GM19035 (cell line): Measurements from ENCODE around the gene MED26.
"Not testable (repeated sequence)": the region's sequence is repeated elsewhere in the genome, so short reads cannot be mapped to it uniquely, and the experiment has no call there.

ENCODE experiments used
- ATAC-seq: cut with Tn5 transposase; IDR thresholded peaks from one replicate; pipeline ENCODE4 v1.9.1; 2021; ENCODE audit not compliant: unreplicated experiment

Gene MED26, protein sequence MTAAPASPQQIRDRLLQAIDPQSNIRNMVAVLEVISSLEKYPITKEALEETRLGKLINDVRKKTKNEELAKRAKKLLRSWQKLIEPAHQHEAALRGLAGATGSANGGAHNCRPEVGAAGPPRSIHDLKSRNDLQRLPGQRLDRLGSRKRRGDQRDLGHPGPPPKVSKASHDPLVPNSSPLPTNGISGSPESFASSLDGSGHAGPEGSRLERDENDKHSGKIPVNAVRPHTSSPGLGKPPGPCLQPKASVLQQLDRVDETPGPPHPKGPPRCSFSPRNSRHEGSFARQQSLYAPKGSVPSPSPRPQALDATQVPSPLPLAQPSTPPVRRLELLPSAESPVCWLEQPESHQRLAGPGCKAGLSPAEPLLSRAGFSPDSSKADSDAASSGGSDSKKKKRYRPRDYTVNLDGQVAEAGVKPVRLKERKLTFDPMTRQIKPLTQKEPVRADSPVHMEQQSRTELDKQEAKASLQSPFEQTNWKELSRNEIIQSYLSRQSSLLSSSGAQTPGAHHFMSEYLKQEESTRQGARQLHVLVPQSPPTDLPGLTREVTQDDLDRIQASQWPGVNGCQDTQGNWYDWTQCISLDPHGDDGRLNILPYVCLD

GRCh38 chr19:16628183-16628983 is at the start of gene MED26:
Gene MED26, minus strand, starts transcription at chr19:16628204. Its CDS starts 261 bp downstream, at chr19:16627943.
- ATAC-seq = peak; percentile 80

- no peak for ATAC-seq
These were observed 49.1 kb upstream of the MED26 start for GRCh38 chr19:16677055-16677454.

DNA sequence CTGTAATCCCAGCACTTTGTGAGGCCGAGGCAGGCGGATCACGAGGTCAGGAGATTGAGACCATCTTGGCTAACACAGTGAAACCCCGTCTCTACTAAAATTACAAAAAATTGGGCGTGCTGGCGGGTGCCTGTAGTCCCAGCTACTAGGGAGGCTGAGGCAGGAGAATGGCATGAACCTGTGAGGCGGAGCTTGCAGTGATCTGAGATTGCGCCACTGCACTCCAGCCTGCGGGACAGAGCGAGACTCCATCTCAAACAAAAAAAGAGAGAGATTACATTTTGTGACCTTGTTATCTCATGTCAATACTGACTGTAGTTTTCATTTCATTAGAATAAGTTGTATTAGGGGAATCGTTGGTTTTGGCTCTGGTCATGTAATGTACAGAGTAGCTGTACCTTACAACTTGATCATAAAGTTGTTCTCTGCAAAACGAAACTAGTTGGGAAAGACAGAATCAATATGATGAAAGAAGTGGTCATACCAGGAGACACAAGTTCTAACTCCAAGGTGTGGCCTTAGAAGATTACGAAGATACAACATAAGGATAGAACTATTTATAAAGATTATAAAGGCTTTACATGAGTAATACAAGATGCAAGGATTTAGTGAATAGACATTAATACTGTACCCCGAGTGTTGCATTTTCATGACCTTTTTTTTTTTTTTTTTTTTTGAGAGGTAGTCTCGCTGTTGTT is 48.2 kb upstream of the MED26 start:
- no peak for ATAC-seq

DNA sequence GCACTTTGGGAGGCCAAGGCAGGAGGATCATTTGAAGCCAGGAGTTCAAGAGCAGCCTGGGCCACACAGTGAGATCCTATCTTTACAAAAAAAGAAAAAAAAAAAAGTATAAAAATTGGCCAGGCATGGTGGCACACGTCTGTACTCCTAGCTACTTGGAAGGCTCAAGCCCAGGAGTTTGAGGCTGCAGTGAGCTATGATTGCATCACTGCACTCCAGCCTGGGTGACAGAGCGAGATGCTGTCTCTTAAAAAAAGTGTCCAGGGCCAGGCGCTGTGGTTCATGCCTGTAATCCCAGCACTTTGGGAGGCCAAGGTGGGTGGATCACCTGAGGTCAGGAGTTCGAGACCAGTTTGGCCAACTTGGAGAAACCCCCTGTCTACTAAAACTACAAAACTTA is 45.8 kb upstream of the MED26 start:
- not testable (repeated sequence) for ATAC-seq

DNA sequence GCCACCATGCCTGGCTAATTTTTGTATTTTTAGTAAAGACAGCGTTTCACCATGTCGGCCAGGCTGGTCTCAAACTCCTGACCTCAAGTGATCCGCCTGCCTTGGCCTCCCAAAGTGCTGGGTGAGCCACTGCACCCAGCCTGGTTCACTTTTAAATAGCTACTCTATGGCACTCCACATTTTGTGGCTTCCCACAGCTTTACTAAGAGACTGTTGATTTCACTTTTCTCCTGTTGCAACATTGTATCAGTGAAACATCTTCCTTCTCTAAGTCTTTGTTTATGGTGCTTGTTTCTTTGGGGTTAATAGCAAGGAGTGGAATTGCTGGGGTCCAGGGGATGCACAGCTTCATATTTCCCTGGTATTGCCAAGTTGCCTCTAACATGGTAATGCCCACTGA is 45.2 kb upstream of the MED26 start:
- ATAC-seq = no peak

DNA sequence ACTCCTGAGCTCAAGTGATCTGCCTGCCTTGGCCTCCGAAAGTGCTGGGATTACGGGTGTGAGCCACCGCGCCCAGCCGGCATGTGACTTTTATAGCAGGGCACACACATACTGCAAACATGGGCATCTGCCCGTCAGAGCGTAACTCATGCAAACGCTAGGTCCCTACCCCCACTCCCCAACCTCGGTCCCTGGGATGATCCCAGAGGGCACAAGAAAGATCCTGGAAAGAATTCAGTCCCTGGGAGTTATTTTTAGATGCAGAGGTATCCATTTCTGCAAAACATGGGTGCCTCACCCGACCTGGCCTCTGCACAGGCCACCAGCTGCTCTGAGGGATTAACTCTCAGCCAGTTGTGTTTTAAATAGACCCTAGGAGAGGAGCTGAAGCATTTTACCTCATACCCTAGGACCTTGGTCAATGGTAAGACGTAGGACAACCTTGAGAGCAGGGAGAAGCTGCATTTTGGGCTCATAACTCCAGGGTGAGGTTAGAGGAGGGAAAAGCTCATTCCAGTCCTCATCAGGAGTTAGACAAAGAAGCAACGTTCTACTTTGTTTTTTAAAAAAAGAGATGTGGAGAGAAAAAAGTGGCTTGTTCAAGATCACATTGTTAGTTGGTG is 43.8 kb upstream of the MED26 start:
- ATAC-seq = no peak

DNA sequence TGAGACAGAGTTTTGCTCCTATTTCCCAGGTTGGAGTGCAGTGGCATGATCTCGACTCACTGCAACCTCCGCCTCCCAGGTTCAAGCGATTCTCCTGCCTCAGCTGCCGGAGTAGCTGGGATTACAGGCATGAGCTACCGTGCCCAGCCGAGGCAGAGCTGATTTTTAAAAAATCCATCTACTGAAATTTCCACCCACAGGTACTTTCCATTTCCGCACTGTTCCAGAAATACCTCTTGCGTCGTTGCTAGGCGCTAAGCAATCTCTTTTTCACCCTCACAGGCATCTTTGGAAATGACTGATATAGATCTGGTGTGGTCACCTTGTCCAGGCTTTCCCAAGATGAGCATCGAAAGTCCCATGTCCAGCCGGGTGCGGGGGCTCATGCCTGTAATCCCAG is 42.3 kb upstream of the MED26 start:
- no peak for ATAC-seq

DNA sequence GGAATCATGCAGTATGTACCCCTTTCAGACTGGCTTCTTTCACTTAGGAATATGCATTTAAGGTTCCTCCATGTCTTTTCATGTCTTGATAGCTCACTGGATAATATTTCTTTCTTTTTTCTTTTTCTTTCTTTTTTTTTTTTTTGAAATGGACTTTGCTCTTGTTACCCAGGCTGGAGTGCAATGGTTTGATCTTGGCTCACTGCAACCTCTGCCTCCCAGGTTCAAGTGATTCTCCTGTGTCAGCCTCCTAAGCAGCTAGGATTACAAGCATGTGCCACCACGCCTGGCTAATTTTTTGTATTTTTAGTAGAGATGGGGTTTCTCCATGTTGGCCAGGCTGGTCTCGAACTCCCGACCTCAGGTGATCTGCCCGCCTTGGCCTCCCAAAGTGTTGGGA is 40.7 kb upstream of the MED26 start:
- ATAC-seq = not testable (repeated sequence)

GRCh38 chr19:16668176-16668575 is 40.2 kb upstream of the MED26 start:
- no peak for ATAC-seq

DNA sequence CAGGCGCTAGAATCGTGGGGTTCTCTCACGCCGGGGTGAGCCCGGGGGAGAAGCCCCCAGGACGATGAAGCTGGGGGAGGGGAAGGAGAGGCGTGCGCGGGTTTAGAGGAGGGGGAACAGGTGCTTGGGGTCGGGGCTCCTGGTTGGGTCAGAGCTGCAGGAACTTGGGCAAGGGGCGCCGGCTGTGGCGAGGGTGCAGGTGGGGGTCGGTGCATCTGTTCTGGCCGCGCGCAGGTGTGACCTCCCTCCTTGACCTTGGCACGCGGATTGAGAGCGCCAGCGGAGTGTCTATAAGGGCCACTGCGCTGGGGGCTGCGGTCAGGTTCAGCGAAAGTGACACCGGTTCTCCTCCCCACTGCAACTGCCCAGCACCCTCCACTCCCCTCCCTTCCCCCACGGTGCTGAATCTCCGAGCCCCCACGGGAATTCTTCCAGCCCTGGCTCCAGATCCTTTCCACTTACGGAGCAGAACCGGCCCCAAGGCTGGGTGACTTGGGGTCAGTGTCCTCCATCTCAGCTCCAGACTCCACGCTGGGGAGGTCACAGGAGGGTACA is 33.6 kb upstream of the MED26 start:
- ATAC-seq = no peak

GRCh38 chr19:16660763-16661479 is 32.9 kb upstream of the MED26 start, which contains the start of gene TMEM38A:
Gene TMEM38A, plus strand, starts transcription at chr19:16661139. Its CDS starts 79 bp downstream, at chr19:16661218.
- no peak for ATAC-seq

- peak; percentile 85 for ATAC-seq
These were observed 32.1 kb upstream of the MED26 start, which contains the start of gene SMIM7 for GRCh38 chr19:16659832-16660708. Gene SMIM7, minus strand, starts transcription at chr19:16660144. Its CDS starts 34 bp downstream, at chr19:16660110.

- ATAC-seq = no peak
These were observed 31.4 kb upstream of the MED26 start for GRCh38 chr19:16659464-16659831.

DNA sequence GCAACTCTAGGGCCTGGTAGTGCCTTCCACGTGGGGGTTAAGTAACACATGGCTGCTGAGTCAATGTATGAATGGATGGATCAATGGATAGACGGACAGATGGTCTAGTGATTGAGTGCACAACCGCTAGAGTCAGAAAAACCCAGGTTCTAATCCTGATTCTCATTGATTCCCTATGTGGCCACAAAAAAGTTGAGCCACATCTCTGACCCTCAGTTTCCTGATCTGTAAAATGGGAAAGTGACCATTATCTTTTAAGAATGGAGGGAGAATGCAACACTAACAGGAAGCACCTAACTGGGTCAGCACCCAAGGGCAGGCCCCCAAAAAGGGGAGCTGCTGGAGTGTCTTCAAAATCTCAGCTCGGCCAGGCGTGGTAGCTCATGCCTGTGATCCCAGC is 29.4 kb upstream of the MED26 start:
- ATAC-seq = no peak

DNA sequence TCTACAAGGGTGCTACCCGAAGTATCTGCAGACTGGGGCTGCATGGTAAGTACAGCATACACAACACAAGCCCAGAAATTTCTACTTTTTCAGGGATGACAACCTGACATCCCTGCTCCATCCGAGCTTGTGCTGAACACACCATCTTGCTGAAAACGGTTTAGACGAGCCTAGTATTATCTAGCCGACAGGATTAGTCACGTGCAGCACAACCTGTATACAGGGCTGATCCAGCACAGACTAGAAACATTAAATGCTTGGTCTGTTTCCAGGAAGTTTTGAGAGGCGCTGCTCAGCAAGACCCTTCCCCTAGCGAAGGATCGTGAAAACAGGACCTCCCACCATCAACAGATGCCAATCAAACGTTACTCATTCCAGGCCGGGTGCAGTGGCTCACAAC is 27.7 kb upstream of the MED26 start:
- no peak for ATAC-seq

- no peak for ATAC-seq
These were observed 26.6 kb upstream of the MED26 start for GRCh38 chr19:16654627-16655026.

DNA sequence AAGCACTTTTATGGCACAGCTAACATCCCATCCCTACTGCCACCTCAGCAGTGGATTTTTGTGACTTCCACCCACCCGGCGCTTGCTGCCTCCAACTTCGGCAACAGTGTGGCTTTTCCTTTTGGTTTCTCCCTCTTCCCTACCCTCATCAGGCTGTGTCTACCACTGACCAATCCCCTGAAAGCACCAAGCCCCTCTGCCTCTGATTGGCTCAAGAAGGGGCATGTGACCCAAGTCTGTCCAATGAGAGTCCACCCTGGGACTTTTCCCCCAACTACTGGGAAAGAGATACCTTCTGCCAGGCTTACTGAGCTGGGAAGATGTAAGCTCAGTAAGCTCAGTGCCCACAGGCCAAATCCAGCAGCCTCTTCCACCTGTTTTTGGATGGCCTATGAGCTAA is 26.1 kb upstream of the MED26 start:
- ATAC-seq = no peak

GRCh38 chr19:16652854-16653253 is 24.9 kb upstream of the MED26 start:
- no peak for ATAC-seq
